Measurements from ENCODE around the gene TMEM41A.

Gene TMEM41A

DNA sequence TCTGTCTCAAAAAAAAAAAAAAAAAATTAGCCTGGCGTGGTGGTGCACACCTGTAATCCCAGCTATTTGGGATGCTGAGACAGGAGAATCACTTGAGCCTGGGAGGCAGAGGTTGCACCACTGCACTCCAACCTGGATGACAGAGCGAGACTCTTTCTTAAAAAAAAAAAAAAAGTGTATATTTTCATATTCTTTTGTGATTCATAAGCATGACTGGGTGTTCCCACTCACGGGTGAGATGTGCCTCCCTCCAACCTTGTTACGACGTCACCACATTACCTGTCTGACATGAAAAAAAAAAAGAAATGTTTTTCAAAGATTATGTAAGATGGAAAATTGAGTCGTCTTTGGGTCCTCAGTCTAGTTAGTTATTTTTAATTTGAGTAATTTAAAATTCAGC is 56.8 kb downstream of the TMEM41A start:
- ATAC-seq (ENCODE audit: low read depth) (no peak), DNase-seq (ENCODE audit: low spot score) (no peak)
- H3K4me3 ChIP-seq (ENCODE audit: severe bottlenecking) = no peak overlapping the region
- H3K36me3 ChIP-seq (ENCODE audit: low read depth) = no peaks in the 10 kb centered on the region
- no peak overlapping the region for H3K27ac ChIP-seq (ENCODE audit: poor library complexity, severe bottlenecking)
- H3K27me3 ChIP-seq (ENCODE audit: insufficient read depth, poor library complexity, severe bottlenecking) = no peaks in the 10 kb centered on the region
- no peaks in the 10 kb centered on the region for H3K4me1 ChIP-seq (ENCODE audit: insufficient read depth, poor library complexity, severe bottlenecking)
- TF ChIP-seq, protein P1, sequence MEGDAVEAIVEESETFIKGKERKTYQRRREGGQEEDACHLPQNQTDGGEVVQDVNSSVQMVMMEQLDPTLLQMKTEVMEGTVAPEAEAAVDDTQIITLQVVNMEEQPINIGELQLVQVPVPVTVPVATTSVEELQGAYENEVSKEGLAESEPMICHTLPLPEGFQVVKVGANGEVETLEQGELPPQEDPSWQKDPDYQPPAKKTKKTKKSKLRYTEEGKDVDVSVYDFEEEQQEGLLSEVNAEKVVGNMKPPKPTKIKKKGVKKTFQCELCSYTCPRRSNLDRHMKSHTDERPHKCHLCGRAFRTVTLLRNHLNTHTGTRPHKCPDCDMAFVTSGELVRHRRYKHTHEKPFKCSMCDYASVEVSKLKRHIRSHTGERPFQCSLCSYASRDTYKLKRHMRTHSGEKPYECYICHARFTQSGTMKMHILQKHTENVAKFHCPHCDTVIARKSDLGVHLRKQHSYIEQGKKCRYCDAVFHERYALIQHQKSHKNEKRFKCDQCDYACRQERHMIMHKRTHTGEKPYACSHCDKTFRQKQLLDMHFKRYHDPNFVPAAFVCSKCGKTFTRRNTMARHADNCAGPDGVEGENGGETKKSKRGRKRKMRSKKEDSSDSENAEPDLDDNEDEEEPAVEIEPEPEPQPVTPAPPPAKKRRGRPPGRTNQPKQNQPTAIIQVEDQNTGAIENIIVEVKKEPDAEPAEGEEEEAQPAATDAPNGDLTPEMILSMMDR (IDR thresholded peaks at IDR 0.05; ENCODE audit: poor library complexity, severe bottlenecking) = no peak
- H3K9me3 ChIP-seq (ENCODE audit: severe bottlenecking) = no peaks in the 10 kb centered on the region

DNA sequence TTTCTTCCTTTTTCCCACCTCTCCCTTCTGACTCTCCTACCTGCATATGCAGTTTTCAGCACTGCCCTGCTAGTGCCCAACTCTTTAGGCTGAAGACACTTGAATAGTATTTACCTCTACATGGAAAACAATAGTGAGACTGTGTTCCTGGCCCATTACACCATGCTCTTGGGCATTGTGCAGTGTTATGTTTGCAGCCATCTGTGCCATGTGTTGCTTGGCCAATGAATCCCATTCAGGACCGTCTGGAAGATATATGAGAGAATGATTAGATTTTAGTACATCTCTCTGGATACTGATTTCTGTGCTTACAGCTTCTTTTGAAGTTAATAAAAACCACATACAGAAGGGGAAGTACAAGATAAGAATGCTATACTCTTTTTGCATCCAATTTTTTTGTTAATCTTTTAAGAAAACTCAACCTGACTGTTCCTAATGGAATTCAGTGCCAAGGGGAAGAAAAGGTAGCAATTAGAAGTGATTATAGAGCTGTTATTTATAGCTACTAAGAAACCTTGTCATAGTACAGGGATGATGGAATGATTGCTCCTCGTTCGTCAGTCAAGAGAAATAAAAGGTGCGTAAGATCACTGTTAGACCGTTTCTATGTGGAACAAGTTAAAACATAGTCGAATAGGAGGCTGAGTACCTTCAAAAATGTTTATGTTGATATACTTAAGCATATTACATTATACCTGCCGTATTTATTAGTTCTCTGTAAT is 58.9 kb downstream of the TMEM41A start:
- TF ChIP-seq, protein P1 (IDR thresholded peaks at IDR 0.05; ENCODE audit: poor library complexity, severe bottlenecking) = no peak
- DNase-seq (ENCODE audit: low spot score) = no peak

More for the DNA sequence above, 58.9 kb downstream of the TMEM41A start:
- H3K27ac ChIP-seq (ENCODE audit: poor library complexity, severe bottlenecking) = no peak overlapping the region
- H3K36me3 ChIP-seq (ENCODE audit: low read depth) = no peaks in the 10 kb centered on the region
- no peak for ATAC-seq (ENCODE audit: low read depth)
- H3K27me3 ChIP-seq (ENCODE audit: insufficient read depth, poor library complexity, severe bottlenecking) = no peaks in the 10 kb centered on the region
- H3K4me3 ChIP-seq (ENCODE audit: severe bottlenecking) = no peak overlapping the region
- H3K4me1 ChIP-seq (ENCODE audit: insufficient read depth, poor library complexity, severe bottlenecking) = no peaks in the 10 kb centered on the region
- H3K9me3 ChIP-seq (ENCODE audit: severe bottlenecking) = no peaks in the 10 kb centered on the region
